Stomach (tissue), 4 donors: Measurements from ENCODE around the gene MCRS1.

ENCODE experiments used
- POLR2AphosphoS5 ChIP-seq, 3 donors: sonication (generic); formaldehyde crosslinking; IDR thresholded peaks; one replicate each; pipeline ENCODE4 v1.6.1; 2016; ENCODE audit warnings: antibody characterized with exemption in 3 of 3
- TF ChIP-seq, protein P1 (sequence below), 7 experiments: fragments of 450-650 bp in 4 of 7; fragments of 200-600 bp in 3 of 7; sonication (generic) in 3 of 7; IDR thresholded peaks; one replicate each; pipeline ENCODE4 v1.5.1; 2016 to 2019; ENCODE audit warnings: antibody characterized with exemption in 7 of 7, control low read depth in 2 of 7, mild to moderate bottlenecking in 1 of 7

DNA sequence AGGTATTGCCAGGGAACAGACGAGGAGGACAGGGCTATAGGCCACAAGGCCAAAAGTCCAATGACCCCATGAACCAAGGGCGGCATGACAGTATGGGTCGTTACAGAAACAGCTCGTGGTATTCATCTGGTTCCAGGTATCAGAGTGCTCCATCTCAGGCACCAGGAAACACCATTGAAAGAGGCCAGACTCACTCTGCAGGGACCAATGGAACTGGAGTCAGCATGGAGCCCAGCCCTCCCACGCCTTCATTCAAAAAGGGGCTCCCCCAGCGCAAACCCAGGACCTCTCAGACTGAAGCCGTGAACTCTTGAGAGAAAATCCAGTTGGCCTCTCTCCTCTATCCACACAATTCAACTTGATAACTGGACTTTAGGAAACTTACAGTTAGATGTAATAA lies 42.0 kb downstream of the MCRS1 start:
- TF ChIP-seq, protein P1, sequence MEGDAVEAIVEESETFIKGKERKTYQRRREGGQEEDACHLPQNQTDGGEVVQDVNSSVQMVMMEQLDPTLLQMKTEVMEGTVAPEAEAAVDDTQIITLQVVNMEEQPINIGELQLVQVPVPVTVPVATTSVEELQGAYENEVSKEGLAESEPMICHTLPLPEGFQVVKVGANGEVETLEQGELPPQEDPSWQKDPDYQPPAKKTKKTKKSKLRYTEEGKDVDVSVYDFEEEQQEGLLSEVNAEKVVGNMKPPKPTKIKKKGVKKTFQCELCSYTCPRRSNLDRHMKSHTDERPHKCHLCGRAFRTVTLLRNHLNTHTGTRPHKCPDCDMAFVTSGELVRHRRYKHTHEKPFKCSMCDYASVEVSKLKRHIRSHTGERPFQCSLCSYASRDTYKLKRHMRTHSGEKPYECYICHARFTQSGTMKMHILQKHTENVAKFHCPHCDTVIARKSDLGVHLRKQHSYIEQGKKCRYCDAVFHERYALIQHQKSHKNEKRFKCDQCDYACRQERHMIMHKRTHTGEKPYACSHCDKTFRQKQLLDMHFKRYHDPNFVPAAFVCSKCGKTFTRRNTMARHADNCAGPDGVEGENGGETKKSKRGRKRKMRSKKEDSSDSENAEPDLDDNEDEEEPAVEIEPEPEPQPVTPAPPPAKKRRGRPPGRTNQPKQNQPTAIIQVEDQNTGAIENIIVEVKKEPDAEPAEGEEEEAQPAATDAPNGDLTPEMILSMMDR (IDR thresholded peaks at IDR 0.05), result no peak
- no peak for TF ChIP-seq POLR2AphosphoS5 (IDR thresholded peaks at IDR 0.05)
